HepG2 (cell line): ENCODE results near the gene S100A13. TPM values are rescaled to one million over a fixed set of nuclear protein-coding genes. Genes with fewer than 3 reads are reported as not detected.

ENCODE experiments used
- BORCS8-MEF2B ChIP-seq: sonication (generic); formaldehyde crosslinking; IDR thresholded peaks from 2 replicates; pipeline ENCODE4 v1.8.0; 2022; ENCODE audit warnings: mild to moderate bottlenecking, missing genetic modification reagents
- CENPX ChIP-seq: sonication (generic); formaldehyde crosslinking; IDR thresholded peaks from 2 replicates; pipeline ENCODE4 v1.9.0; 2021; ENCODE audit warnings: mild to moderate bottlenecking, missing genetic modification reagents, moderate library complexity
- DMAP1 ChIP-seq: IDR thresholded peaks from 2 replicates; pipeline ENCODE4 v1.6.1; 2016
- ELF3 ChIP-seq: IDR thresholded peaks from 2 replicates; pipeline ENCODE4 v1.6.1; 2016; ENCODE audit warnings: missing genetic modification reagents, missing compliant biosample characterization
- ELF4 ChIP-seq: sonication (generic); formaldehyde crosslinking; IDR thresholded peaks from 2 replicates; pipeline ENCODE4 v1.5.0; 2020; ENCODE audit warnings: missing genetic modification reagents, mild to moderate bottlenecking, moderate library complexity, borderline replicate concordance
- FOSL2 ChIP-seq: sonication (generic); formaldehyde crosslinking; IDR thresholded peaks from 2 replicates; pipeline ENCODE4 v1.4.0; 2020; ENCODE audit warnings: missing genetic modification reagents
- HDAC1 ChIP-seq: sonication (generic); formaldehyde crosslinking; IDR thresholded peaks from 2 replicates; pipeline ENCODE4 v1.5.1; 2020; ENCODE audit warnings: mild to moderate bottlenecking, missing genetic modification reagents
- HNF4A ChIP-seq: sonication (generic); formaldehyde crosslinking; IDR thresholded peaks from 2 replicates; pipeline ENCODE4 v1.4.0; 2020; ENCODE audit warnings: missing genetic modification reagents
- HNRNPUL1 ChIP-seq: fragments of 200-400 bp; formaldehyde crosslinking; IDR thresholded peaks from 2 replicates; pipeline ENCODE4 v1.6.1; 2017; ENCODE audit warnings: low read depth, mild to moderate bottlenecking, low read length, moderate library complexity
- JUNB ChIP-seq: sonication (generic); formaldehyde crosslinking; IDR thresholded peaks from 2 replicates; pipeline ENCODE4 v1.8.0; 2022; ENCODE audit warnings: missing genetic modification reagents, mild to moderate bottlenecking, borderline replicate concordance
- KLF11 ChIP-seq: IDR thresholded peaks from 2 replicates; pipeline ENCODE4 v1.6.1; 2016; ENCODE audit warnings: missing compliant biosample characterization
- MEF2D ChIP-seq: sonication (generic); formaldehyde crosslinking; IDR thresholded peaks from 2 replicates; pipeline ENCODE4 v1.5.1; 2020; ENCODE audit warnings: mild to moderate bottlenecking, missing genetic modification reagents
- ONECUT2 ChIP-seq: sonication (generic); formaldehyde crosslinking; IDR thresholded peaks from 2 replicates; pipeline ENCODE4 v1.4.0; 2020; ENCODE audit warnings: missing genetic modification reagents
- XRCC5 ChIP-seq: fragments of 200-400 bp; formaldehyde crosslinking; optimal IDR thresholded peaks from 2 replicates; pipeline ENCODE3; 2017; ENCODE audit warnings: mild to moderate bottlenecking, low read length
- ZMYM2 ChIP-seq: sonication (generic); formaldehyde crosslinking; IDR thresholded peaks from 2 replicates; pipeline ENCODE4 v1.8.0; 2022; ENCODE audit warnings: mild to moderate bottlenecking, missing genetic modification reagents
- ZNF367 ChIP-seq: sonication (generic); formaldehyde crosslinking; IDR thresholded peaks from 2 replicates; pipeline ENCODE4 v1.4.0; 2020; ENCODE audit warnings: missing genetic modification reagents, borderline replicate concordance
- ZNF383 ChIP-seq: sonication (generic); formaldehyde crosslinking; IDR thresholded peaks from 2 replicates; pipeline ENCODE4 v1.4.0; 2020; ENCODE audit warnings: missing genetic modification reagents, mild to moderate bottlenecking, borderline replicate concordance
- ZNF460 ChIP-seq: sonication (generic); formaldehyde crosslinking; IDR thresholded peaks from 2 replicates; pipeline ENCODE4 v1.5.1; 2020; ENCODE audit warnings: missing genetic modification reagents, mild to moderate bottlenecking, borderline replicate concordance
- ZNF557 ChIP-seq: sonication (generic); formaldehyde crosslinking; IDR thresholded peaks from 2 replicates; pipeline ENCODE4 v1.4.0; 2020; ENCODE audit warnings: missing genetic modification reagents
- ZNF564 ChIP-seq: sonication (generic); formaldehyde crosslinking; IDR thresholded peaks from 2 replicates; pipeline ENCODE4 v1.8.1; 2023; ENCODE audit warnings: mild to moderate bottlenecking, missing genetic modification reagents
- ZNF614 ChIP-seq: IDR thresholded peaks from 2 replicates; pipeline ENCODE4 v1.6.1; 2018; ENCODE audit warnings: missing biosample characterization, missing genetic modification reagents, inconsistent platforms, borderline replicate concordance
- ZNF629 ChIP-seq: sonication (generic); formaldehyde crosslinking; conservative IDR thresholded peaks from 2 replicates; pipeline ENCODE4 v1.5.0; 2020; ENCODE audit warnings: missing genetic modification reagents
- ZNF660 ChIP-seq: sonication (generic); formaldehyde crosslinking; IDR thresholded peaks from 2 replicates; pipeline ENCODE4 v1.5.1; 2020; ENCODE audit warnings: mild to moderate bottlenecking, low read depth, missing genetic modification reagents, borderline replicate concordance
- ZNF83 ChIP-seq: sonication (generic); formaldehyde crosslinking; IDR thresholded peaks from 2 replicates; pipeline ENCODE4 v1.4.0; 2020; ENCODE audit warnings: missing genetic modification reagents, mild to moderate bottlenecking, borderline replicate concordance
- ZSCAN20 ChIP-seq: sonication (generic); formaldehyde crosslinking; IDR thresholded peaks from 2 replicates; pipeline ENCODE4 v1.4.0; 2020; ENCODE audit warnings: missing genetic modification reagents, mild to moderate bottlenecking, borderline replicate concordance
- polyA plus RNA-seq, 8 experiments: library from polyadenylated mRNA; depleted of rRNA in 3 of 8; stranded (reverse) in 7 of 8; unstranded in 1 of 8; fragments of >200 nt; fragmentation: Illumina TruSeq in 4 of 8; extraction: Trizol in 4 of 8; gene quantifications; 2 replicates each; pipeline versions ENCODE4 v1.2.1 to v1.2.3, GENCODE V29; 2011 to 2016; ENCODE audit warnings: low read depth in 4 of 8, missing spikeins in 1 of 8, mixed read lengths in 1 of 8; ENCODE audit not compliant: insufficient read depth in 1 of 8
- total RNA-seq, 5 experiments: library from RNA; depleted of rRNA; stranded (reverse); fragments of >200 nt; fragmentation: Illumina TruSeq; extraction: Trizol; gene quantifications; 2 replicates each; pipeline ENCODE4 v1.2.3, GENCODE V29; 2016; ENCODE audit warnings: low read depth in 1 of 5
- TF ChIP-seq, protein P1 (sequence below), 2 experiments: fragments of 450-650 bp in 1 of 2; sonication (generic) in 1 of 2; formaldehyde crosslinking; IDR thresholded peaks; 2 replicates each; pipeline versions ENCODE4 v1.5.0 to v1.8.0; 2020 to 2022; ENCODE audit warnings: mild to moderate bottlenecking in 1 of 2, missing genetic modification reagents in 1 of 2
- TF ChIP-seq, protein P2 (sequence below): sonication (generic); formaldehyde crosslinking; IDR thresholded peaks from 2 replicates; pipeline ENCODE4 v1.4.0; 2020; ENCODE audit warnings: missing genetic modification reagents
- TF ChIP-seq, protein P3 (sequence below): IDR thresholded peaks from 2 replicates; pipeline ENCODE4 v1.6.1; 2016

S100A13 gene
- total and polyA plus RNA-seq, 2 of the 13 experiments (the other 11 are each of a cell fraction or from before 2014, with no cell fraction given), result 89.5 to 172 TPM

DNA sequence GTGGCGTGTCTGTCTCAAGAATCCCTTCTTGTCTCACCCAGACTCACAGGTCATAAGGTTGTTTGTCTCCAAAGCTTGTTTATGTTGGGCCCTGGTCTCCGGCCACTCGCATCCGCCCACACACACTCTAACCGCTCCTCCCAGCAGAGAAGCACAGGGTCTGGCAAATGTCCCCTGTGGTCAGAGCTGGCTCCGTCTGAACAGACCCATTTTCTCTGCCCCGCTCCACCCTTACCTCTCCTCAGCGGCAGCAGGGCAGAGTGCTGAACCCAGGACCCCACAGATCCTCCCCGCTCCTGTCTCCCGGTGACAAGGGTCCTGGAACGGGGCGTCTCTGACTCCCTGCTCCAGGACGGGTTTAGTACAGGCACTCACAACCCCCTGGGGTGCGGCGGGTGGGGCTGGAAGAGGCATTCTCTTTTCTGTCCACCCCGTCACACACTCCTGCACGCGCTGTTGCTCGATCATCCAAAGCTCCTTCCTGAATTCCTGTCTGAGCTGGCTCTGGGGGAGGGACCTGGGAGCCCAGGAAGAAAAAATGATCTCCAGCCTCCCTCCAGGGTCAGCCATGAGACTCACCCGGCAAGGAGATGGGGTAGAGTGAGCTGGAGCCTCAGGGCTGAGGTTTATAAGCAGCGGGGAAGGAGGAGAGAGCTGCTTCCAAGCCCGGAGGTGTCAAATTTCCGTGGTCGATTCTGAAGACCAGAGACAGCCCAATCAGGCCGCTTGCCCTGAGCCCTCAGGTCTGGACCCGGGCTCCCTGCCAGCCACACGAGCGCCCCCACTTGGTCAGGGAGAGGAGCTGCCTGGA is at the start of gene S100A13 (continued):
- TF ChIP-seq ZNF367 (CRISPR knock-in tag) (no peak), JUNB (CRISPR knock-in tag) (no peak), XRCC5 (peak; percentile 73), ZNF660 (CRISPR knock-in tag) (no peak), CENPX (CRISPR knock-in tag) (no peak), BORCS8-MEF2B (CRISPR knock-in tag) (peak; percentile 26; the same call in 1 of the 2 replicates), HNRNPUL1 (no peak), ZNF383 (CRISPR knock-in tag) (no peak), ONECUT2 (CRISPR knock-in tag) (no peak; the same call in none of the 2 replicates), ZNF629 (CRISPR knock-in tag) (peak; percentile 58; the same call in 1 of the 2 replicates), ZNF614 (CRISPR knock-in tag) (no peak), ZSCAN20 (no peak), ZNF83 (CRISPR knock-in tag) (no peak), ZMYM2 (0 out of 2 replicates have a peak, but pooled peaks have one; percentile 1), MEF2D (CRISPR knock-in tag) (no peak; the same call in 1 of the 2 replicates), ZNF460 (no peak), HDAC1 (CRISPR knock-in tag) (no peak; the same call in 1 of the 2 replicates), HNF4A (CRISPR knock-in tag) (0 out of 2 replicates have a peak, but pooled peaks have one; percentile 19), FOSL2 (CRISPR knock-in tag) (no peak; the same call in 1 of the 2 replicates), ELF4 (CRISPR knock-in tag) (no peak), ELF3 (CRISPR knock-in tag) (peak; percentile 36; the same call in 1 of the 2 replicates), ZNF564 (no peak), ZNF557 (CRISPR knock-in tag) (0 out of 2 replicates have a peak, but pooled peaks have one; percentile 37), DMAP1 (CRISPR knock-in tag) (no peak; the same call in 1 of the 2 replicates), KLF11 (CRISPR knock-in tag) (peak; percentile 82; the same call in 1 of the 2 replicates)
- TF ChIP-seq, protein P1, sequence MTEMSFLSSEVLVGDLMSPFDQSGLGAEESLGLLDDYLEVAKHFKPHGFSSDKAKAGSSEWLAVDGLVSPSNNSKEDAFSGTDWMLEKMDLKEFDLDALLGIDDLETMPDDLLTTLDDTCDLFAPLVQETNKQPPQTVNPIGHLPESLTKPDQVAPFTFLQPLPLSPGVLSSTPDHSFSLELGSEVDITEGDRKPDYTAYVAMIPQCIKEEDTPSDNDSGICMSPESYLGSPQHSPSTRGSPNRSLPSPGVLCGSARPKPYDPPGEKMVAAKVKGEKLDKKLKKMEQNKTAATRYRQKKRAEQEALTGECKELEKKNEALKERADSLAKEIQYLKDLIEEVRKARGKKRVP (CRISPR knock-in tag; IDR thresholded peaks at IDR 0.05), result no peak
- TF ChIP-seq, protein P2, sequence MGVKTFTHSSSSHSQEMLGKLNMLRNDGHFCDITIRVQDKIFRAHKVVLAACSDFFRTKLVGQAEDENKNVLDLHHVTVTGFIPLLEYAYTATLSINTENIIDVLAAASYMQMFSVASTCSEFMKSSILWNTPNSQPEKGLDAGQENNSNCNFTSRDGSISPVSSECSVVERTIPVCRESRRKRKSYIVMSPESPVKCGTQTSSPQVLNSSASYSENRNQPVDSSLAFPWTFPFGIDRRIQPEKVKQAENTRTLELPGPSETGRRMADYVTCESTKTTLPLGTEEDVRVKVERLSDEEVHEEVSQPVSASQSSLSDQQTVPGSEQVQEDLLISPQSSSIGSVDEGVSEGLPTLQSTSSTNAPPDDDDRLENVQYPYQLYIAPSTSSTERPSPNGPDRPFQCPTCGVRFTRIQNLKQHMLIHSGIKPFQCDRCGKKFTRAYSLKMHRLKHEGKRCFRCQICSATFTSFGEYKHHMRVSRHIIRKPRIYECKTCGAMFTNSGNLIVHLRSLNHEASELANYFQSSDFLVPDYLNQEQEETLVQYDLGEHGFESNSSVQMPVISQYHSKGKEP (CRISPR knock-in tag), result no peak
- TF ChIP-seq, protein P3, sequence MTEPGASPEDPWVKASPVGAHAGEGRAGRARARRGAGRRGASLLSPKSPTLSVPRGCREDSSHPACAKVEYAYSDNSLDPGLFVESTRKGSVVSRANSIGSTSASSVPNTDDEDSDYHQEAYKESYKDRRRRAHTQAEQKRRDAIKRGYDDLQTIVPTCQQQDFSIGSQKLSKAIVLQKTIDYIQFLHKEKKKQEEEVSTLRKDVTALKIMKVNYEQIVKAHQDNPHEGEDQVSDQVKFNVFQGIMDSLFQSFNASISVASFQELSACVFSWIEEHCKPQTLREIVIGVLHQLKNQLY (CRISPR knock-in tag), result no peak
